GM19468 (cell line): ENCODE measurements around the gene RGS4.

Experiments
- ATAC-seq: cut with Tn5 transposase; IDR thresholded peaks from one replicate; pipeline ENCODE4 v1.9.1; 2021; ENCODE audit warnings: mild to moderate bottlenecking, moderate library complexity, moderate number of reproducible peaks; ENCODE audit not compliant: unreplicated experiment; ENCODE audit errors: extremely low read depth

Gene RGS4

DNA sequence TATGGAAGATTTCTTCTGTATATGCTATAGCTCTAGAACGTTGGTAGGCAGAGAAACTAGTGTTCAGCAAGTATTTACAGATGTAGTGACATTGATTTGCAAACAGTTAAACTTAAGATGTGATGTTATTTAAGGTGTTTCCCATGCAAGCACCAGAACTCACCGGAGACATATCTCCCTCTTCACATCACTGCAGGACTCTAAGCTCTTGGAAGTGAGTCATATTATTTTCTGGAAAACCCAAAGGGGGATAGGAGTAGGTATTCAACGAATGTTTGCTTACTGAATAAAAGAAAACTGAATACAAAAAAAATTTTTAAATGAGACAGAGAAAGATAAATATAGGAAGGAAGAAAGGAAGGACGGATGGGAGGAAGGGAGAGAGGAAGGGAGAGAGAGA lies 25.0 kb downstream of the RGS4 start:
- no peak for ATAC-seq

DNA sequence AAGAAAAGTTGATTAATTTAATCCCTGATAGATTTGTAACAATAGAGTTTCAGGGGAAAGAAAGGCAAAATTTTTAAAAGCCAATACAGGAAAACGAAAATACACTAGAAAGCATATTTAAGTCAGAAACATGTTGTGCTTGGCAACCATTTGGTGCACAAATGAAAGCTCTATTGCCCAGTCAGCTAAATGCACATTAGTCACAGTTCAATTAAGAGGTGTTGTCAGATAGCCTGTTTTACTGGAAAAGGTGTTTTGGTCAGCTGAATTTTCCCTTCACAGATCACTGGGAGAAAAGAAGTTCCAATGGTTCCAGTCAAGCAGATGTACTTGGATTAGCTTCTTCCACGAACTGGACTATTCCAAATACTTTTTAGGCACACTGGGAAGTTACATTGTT lies 25.4 kb downstream of the RGS4 start:
- no peak for ATAC-seq

DNA sequence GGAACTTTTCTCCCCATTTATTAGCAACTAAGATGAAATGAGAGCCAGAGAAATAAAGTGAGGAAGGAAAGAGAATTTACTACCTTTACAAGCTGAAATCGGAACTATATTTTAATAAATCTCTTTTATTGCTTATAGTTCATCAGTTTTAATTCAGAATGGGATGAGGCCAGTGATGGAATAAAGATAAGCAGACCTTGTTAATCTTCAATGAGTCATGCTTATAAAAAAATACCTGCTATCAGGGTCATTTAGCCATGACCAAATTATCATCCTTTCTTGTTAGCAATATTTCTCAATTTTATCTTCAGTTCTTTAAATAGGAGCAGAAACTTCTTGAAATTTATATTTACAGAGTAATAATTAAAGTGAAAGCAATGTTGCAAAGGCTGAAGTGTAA lies 26.1 kb downstream of the RGS4 start:
- ATAC-seq: no peak

DNA sequence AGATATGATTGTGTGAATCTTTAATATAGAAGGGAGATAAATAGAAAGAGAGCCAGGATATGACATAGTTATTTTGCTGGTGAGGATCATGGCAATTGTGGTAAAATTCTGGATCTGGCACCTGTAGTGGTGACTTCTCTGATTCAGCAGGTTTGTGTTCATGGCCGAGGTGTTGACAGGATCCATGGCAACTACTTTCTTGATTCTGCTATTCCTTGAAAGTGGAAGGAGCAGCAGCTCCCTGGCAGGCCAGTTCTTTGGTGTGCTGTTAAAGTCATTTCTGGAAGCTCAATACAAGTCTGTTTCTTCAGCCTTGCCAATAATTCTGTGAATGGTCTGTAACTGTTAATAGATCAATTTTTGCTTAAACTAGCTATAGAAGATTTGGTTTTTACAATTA lies 33.4 kb downstream of the RGS4 start:
- no peak for ATAC-seq

DNA sequence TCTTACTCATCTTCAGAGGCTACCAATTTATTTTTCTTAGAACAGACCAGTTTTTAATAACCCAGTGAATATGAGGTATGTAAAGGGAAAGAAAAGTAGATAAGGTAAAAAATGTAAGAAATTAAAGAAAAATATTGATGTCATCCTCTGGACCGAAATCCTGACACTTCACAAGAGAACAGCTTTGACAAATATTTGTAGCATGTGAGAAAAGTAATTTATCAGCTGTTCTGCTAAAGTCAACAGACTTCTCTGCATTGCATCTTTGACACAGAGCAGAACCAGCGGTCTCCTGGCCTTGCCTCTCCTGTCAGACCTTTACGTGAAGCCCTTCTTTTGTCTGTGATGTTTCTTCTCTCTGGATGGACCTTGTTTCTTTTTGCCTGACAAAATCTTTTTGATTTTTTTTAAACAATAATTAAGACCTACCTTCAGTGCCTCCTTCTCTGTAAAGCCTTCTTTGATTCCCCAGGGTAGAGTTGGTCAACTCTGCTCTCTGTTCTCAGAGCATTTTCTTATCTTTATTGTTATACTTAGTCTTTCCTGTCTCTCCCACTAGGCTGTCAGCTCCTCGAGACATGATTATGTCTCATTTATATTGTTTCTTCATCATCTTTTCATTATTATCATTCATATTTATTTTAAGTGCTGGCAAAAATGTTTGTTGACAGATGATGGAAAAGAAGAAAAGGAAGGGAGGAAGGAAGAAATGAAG lies 35.4 kb downstream of the RGS4 start:
- ATAC-seq: no peak

DNA sequence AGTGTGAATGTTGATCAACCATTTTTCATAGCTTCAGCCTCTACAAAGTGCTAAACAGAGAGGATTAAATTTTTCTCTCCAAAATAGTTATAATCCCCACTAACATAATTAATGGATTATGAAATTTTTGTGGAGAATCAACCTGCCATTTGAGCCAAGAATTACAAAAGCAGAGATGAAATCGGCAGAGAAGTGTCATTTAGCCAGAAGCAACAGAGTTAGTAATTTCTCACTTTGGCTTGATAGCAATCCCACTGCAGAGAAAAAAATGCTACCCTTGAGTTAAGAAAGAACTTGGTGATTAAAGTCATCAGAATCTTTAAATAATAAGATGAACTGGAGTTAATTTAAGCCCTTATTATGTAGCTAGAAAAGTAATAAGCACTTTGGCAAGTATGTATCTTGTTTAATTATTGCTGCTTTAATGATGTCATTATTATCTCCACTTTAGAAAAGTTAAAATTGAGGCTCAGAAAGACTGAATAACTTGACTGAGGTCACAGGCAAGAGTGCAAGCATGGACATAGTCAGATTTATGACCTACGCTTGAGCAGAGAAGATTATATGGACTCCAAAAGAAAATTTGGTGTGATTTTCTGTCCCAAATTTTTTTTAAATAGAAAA lies 37.3 kb downstream of the RGS4 start:
- no peak for ATAC-seq

DNA sequence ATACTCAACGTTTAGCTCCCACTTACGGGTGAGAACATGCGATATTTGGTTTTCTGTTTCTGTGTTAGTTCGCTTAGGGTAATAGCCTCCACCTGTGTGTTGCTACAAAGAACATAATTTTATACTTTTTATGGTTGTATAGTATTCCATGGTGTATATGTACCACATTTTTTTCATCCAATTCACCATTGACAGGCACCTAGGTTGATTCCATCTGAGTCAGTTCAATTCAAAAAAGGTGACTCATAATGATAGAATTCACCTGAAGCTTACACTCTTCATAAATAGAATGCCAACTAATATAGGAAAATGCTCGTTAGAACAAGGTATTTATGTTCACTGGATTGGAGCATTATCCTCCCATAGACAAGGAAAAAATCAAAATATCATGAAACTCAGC lies 38.5 kb downstream of the RGS4 start:
- ATAC-seq: no peak

DNA sequence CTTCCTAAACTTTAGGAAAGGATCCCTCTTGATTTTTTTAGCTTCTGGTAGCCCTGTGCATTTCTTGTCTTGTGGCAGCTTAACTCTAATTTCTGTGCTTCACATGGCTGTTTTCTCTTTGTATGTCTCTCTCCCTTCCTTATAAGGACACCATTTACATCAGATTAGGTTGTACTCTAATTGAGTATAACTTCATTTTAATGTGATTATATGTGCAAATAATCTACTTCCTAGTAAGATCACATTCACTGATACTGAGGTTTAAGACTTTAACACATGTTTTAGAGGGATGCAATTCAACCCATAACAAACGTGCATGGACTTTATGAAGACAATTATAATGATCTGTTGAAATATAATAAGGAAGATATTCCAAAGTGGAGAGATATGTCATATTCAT lies 46.7 kb downstream of the RGS4 start:
- no peak for ATAC-seq

DNA sequence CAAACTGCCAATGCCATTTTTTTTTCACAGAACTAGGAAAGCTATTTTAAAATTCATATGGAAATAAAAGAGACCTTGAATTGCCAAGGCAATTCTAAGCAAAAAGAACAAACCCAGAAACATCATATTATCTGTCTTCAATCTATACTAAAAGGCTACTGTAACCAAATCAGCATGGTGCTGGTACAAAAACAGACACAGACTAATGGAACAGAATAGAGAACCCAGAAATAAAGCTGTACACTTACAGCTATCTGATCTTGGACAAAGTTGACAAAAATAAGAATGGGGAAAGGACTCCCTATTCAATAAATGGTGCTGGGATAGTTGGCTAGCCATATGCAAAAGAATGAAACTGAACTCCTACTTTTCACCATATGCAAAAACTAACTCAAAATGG lies 50.5 kb downstream of the RGS4 start:
- ATAC-seq: no peak

DNA sequence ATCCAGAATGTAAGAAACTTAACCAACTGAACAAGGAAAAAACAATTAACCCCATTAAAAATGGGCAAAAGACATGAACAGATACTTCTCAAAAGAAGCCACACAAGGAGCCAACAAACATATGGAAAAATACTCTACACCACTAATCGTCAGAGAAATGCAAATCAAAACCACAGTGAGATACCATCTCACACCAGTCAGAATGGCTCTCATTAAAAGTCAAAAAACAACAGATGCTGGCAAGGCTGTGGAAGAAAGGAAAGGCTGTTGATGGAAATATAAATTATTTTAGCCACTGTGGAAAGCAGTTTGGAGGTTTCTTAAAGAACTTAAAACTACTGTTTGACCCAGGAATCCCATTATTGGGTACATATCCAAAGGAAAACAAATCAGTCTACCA lies 51.2 kb downstream of the RGS4 start:
- ATAC-seq: no peak

DNA sequence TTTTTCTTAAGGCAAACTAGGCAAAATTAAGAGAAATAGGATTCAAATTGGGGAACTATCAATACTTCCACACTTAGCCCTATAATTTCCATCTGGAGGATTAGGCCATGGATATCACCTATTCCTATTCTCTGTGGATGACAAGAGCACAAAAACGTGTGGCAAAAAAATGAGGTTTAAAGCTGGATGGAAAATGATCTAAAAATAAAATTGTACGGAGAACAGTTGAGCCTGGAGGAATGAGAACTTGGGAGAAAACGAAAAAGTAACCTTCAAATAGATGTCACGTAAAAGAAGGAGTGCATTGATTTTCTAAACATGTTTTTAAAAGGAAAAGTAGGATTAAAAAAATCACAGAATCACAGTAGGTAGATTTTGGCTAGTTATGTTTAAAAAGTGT lies 55.7 kb downstream of the RGS4 start:
- no peak for ATAC-seq
